ENCODE measurements around the gene BICDL2.
"Not testable (repeated sequence)": the region's sequence is repeated elsewhere in the genome, so short reads cannot be mapped to it uniquely, and the experiment has no call there.

Gene BICDL2

DNA sequence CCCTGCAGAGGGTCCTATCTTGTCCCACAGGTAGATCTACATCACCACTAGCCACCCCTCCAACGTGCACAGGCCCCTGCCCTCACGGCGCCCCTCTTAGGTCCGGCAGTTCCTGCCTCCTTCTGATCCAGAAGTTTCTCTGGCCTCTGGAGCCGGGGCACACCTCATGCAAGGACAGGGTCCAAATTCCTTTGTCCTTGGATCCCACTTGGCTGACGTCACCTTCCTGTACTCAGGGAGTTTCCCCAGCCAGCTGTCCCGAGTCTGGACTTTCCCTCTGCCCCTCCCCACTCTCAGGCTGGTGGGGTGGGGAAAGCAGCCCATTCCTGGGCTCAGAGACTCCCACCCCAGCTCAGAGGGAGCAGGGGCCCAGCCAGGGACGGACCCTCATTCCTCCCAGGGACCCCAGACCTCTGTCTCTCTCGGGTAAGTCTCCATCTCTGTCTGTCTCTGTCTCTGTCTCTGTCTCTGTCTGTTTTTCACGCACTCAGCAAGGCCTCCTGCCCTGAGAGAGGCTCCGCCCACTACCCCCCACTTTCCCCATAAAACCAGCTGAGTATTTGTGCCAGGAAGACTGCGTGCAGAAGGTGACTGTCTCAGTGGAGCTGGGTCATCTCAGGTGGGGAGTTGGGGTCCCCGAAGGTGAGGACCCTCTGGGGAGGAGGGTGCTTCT is 28.5 kb upstream of the BICDL2 start, which contains the start of gene IL32:
TSS of gene IL32 (plus strand) at position 572 of the 673 bp plus-strand sequence. CDS start 172 bp downstream, outside the sequence.
- peak; percentile 74 for DNase-seq

DNA sequence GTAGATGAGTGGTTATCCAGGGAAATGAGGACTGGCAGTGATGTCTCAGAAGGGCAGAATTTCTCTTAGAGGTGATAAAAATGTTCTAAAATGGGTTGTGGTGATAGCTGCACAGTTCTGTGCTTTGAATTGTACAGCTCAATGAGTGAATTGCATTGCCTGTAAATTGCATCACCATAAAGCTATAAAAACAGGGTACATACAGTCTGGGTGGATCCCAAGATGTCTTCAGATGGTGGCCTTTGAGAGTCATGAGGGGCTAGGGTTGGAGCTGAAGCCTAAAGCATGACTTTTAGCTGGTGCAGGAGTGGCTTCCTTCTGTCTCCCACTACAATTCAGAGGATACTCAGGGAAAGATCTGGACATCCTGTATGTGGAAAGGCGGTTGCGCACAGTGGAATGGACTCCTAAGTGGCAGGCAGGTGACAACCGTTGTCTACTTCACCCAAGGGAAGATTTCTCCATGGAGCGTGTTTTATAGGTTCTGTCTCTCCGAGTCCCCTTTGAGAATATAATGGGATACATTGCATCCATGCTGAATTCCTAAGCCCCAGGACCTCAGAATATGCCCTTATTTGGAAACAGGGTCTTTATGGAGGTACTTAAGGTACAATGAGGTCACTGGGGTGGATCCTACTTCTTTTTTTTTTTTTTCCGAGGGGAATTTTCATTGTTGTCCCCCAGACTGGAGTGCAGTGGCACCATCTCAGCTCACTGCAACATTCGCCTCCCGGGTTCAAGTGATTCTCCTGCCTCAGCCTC is 27.1 kb upstream of the BICDL2 start:
- DNase-seq, result no peak

DNA sequence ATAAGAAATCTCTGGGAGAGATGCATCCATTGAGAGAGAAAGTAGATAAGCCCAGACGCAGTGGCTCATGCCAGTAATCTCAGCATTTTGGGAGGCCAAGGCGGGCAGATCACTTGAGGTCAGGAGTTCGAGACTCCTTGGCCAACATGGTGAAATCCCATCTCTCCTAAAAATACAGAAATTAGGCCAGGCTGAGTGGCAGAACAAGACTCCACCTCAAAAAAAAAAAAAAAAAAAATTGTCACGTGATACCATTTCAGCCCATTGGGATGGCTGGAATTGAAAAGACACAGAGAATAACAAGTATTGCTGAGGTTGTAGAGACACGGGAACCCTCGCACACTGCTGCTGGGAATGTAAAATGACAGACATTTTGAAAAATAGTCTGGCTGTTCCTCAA is 25.8 kb upstream of the BICDL2 start:
- DNase-seq, result no peak

DNA sequence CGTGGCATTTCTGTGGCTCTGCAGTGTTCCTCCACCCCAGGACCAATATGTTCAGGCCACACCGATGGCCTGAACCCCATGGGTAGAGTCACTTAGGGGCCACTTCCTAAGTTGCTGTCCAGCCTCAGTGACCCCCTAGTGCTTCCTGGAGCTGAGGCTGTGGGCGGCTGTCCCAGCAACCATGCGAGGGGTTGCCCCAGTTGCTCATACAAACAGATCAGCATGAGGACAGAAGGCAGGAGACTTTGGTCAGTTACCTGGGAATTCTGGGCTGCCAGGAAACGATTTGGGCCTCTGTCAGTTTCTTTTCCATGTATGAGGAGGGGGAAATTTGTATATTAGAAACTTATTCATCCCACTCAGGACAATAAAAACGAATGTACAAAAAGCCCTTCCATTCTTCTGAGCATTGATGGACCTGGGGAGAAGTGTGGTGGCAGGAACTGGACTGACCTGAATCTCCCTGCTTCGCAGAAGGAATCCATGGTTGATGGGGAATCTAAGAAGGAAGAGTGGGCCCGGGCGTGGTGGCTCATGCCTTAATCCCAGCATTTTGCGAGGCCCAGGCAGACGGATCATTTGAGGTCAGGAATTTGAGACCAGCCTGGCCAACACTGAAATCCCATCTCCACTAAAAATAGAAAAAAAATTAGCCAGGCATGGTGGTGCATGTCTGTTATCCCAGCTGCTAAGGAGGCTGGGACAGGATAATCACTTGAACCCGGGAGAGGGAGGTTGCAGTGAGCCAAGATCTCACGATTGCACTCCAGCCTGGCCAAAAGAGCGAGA is 23.8 kb upstream of the BICDL2 start:
- no peak for DNase-seq

DNA sequence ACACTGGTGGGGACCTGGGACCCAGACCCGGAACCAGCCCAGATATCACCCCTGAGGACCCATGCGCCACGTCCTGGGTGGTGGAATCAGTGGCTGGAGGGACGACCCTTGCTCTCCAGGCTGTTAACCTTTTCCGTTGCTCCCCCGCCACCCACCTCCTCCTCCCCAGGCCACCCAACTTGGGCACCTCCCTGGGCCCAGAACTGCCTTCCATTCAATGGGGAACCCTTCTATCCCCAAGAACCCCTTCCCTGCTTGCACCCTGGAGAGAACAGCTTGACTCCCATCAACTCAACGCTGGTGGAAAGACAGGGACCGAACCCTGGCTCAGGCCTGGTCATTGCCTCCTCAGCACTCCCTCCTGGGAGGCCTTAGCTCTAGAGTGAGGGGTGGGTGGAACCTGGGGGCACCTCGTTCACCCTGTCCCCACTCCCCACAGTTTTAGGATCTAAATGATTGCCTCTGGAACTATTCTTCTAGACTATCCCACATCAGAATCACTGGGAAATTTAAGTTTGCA is 23.0 kb upstream of the BICDL2 start:
- DNase-seq, result no peak

DNA sequence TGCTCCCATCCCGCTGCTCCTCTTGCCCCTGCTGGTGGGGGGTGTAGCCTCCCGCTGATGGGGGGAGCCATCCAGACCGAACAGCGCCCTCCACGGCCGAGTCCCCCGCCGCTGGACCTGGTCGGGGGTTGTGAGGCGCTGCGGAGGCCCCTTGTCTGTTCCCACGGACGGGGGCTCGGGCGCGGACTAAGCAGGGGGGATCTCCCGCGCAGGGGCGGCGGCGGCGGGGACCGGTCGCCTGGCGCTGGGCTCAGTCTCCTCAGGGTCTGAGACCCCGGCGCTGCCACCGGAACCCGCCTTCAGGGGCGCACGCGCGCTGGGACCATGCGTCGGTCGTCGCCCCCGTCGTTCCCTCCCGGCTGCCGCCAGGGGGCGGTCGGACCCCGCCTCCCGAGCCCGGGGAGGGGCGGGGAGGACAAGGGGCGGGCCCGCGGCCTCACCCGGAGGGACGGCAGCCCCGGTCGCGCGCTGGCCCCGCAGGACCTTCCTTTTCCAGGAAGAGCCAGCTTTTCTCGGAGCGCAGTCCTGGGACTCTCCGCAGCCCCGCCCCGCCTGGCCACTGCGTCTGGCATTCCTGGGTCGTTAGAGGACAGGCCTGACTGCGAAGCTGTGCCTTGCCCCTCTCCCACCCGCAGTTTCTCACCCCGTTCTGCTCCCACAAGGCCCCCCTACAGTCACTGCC is 22.4 kb upstream of the BICDL2 start:
- DNase-seq, result peak; percentile 71

DNA sequence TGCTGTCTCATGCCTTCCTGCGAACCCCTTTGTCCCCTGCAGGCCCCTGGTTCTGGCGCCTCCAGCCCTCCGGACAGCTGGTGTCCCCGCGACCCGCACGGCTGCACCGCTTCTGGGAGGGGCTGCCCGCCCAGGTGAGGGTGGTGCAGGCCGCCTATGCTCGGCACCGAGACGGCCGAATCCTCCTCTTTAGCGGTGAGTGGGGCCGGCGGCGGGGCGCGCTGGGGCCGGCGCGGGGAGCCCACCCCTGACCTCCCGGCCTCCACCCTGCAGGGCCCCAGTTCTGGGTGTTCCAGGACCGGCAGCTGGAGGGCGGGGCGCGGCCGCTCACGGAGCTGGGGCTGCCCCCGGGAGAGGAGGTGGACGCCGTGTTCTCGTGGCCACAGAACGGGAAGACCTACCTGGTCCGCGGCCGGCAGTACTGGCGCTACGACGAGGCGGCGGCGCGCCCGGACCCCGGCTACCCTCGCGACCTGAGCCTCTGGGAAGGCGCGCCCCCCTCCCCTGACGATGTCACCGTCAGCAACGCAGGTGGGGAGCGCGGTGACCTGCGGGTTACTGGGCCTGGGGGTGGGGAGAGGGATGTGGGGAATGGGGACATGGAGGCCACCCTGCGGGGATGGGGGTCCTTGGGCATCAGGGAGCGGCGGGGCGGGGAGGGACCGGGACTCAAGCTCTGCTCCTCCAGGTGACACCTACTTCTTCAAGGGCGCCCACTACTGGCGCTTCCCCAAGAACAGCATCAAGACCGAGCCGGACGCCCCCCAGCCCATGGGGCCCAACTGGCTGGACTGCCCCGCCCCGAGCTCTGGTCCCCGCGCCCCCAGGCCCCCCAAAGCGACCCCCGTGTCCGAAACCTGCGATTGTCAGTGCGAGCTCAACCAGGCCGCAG is 21.6 kb upstream of the BICDL2 start:
- DNase-seq, result no peak

DNA sequence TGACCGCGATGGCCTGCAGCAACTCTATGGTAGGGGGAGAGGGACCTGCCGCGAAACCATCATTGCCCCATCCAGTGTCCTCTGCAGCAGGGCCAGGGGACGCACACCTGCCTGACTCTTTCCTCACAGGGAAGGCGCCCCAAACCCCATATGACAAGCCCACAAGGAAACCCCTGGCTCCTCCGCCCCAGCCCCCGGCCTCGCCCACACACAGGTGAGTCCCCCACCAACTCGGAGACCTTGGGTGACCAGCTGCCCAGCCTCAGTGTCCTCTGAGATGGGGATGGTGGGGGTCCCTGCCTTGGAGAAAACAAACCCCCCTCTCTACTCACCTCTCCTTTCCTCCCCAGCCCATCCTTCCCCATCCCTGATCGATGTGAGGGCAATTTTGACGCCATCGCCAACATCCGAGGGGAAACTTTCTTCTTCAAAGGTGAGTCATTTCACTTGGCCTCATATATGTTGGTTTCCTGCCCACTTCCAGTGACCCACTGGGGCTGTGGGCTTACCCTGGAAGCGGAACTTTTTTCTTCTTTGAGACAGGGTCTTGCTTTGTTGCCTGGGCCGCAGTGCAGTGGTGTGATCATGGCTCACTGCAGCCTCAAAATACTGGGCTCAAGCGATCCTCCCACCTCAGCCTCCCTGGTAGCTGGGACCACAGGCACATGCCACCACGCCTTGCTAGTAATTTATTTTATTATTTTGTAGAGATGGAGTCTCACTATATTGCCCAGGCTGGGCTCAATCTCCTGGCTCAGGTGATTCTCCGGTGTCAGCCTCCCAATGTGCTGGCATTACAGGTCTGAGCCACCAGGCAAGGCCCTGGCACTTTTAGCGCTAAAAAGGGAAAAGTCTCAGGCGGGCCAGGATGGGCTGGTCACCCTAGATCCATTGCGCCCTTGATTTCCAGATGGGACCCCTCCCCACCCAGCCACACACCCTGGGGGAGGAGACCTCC is 20.7 kb upstream of the BICDL2 start:
- no peak for DNase-seq

DNA sequence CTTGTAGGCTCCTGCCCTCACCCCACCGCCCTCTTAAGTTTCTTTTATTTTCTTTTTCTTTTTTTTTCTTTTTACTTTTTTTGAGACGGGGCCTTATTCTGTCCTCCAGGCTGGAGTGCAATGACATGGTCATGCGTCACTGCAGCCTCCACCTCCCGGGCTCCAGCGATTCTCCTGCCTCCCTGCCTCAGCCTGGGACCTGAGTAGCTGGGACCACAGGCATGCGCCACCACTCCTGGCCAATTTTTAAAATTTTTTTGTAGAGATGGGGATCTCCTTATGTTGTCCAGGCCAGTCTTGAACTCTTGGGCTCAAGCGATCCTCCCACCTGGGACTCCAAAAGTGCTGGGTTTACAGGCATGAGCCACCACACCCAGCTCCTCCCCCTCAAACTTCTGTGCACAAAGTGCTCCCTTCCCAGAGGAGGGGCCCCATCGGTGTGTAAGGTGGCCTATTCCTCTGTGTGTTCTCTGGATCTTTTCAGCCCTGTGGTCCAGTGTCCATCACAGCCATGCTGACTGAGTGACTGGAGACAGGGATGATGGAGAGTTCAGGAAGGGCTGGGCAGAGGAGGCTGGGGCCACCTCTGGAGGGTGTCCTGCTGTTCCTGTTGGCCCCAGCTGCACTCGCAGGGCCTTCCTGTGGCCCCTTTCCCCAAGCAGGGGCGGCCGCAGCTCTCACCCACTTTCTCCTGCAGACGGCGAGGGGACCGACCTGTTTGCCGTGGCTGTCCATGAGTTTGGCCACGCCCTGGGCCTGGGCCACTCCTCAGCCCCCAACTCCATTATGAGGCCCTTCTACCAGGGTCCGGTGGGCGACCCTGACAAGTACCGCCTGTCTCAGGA is 19.8 kb upstream of the BICDL2 start:
- no peak for DNase-seq

DNA sequence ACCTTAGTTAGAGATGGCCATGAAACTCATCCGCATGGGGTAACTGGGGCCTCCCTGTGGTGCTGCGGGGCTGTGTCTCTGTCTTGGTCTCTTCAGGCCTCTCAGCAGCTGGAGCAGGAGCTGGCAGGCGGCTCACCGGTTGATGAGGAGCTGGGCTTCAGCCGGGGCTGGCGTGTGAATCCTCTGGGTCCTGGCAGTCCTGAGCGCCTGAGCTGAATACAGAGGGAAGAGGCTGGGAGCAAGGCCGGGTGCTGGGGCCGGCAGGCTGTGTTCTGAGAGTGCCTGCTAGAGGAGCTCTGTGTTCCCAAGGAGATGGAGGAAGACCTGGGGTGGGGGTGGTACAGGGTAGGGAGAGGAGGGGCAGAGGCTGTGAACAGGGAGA is 19.0 kb upstream of the BICDL2 start:
- DNase-seq, result not testable (repeated sequence)

DNA sequence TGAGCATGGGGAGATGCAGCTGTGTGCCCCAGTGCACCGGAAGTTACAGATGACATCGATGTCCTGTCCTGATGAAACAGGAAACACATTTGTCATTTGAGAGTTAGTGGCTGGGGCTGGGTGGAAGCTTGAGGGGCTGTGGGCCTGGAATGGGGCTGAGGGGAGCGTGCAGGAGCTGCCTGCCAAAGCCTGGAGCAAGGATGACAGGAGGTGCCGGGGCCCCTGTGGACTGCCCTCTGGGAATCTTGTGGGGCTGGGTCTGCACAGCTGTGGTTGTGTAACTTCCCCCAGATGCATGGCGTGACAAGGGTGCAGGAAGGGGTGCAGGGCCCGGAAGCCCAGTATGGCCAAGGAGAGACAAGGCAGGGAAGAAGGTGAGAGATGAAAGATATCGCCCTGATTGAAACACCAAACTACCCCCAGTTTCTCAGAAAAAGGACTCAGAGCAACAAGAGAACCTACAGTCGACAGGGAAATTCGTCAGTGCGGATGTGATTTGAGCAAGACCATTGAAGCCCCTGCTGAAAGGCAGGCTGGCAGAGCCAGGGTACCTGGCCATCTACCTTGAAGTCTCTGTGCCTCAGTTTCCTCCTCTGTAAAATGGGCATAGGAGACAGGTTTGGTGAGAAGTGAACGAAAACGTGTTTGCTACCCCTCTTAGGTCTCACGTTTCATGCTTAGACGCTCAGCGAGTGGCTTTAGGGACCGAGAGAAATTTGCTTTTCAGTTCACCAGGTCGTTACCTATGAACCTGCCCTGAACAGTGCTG is 18.4 kb upstream of the BICDL2 start:
- no peak for DNase-seq

DNA sequence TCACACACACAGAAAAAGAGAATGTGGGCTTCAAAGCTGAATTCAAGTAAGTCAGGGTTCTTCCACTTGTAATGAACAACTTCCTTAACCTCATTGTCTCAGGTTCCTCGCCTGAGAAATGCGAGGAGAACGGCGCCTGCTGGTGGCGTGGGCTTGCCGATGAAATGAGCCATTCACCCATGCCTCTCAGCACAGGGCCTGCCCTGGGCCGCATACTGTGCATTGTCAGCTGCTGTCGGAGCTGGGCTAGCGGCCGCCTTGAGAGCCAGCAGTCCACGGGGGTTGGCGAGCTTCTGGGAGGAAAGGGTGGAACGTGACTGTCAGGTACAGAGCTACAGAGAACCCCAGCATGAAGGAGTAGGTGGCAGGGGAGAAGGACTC is 16.6 kb upstream of the BICDL2 start:
- DNase-seq, result not testable (repeated sequence)

DNA sequence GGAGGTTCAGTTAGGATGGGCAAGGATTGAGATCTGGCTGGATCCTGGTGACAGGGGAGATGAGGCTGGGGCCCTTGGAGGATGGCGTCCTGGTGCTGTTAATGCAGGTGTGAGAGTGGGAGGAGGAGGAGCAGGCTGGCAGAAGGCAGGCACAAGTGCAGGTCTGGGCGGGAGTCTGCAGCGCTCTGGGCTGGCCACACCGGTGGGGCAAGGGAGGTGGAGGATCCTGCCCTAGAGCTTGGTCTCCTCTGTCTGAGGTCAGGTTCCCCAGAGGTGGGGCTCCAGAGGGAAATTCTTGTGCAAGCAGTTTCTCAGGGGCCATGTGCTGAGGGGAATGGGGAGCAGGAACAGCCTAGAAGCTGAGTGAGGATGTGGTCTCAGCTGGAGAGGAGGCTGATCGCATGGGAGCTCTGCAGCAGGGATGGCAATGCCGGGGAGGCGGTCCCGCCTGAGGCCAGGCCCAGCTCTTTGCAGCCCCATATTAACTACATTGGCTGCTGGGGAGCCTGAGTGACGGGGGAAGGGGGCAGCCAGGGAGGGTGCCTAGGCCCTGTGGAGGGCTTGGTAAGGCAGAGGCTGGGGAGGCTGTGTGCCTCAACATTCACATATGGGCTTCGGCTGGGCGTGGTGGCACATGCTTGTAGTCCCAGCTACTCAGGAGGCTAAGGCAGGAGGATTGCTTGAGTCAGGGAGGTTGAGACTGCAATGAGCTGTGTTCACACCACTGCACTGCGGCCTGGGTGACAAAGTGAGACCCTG is 16.0 kb upstream of the BICDL2 start:
- not testable (repeated sequence) for DNase-seq

DNA sequence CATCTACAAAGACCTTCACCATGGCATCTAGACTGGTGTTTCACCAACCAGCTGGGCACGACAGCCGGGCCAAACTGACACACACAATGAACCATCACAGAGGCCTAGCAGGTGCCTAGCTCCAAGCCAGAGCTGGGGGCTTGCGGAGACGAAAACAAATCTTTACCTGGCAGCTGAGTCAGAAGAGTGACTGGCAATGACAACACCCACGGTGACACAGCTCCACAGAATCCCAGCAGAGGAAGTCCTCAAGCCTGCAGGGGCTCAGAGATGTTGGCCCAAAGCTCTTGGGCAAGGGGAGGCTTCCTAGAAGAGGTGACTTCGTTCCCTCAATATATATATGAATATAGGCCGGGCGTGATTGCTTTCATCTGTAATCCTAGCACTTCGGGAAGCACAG is 14.8 kb upstream of the BICDL2 start:
- no peak for DNase-seq

DNA sequence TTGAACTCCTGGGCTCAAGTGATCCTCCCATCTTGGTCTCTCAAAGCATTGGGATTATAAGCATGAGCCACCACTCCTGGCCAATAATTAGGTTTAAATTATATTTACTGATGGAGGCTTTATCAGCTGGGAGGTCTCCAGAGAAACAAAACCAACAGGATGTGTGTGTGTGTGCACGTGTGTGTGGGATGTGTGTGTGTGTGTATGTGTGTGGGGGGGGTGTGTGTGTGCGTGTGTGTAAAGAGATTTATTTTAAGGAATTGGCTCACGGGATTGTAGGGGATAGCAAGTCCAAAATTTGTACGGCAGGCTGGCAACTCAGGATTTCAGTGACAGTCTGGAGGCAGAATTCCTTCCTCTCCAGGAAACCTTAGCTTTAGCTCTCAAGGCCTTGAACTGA is 14.3 kb upstream of the BICDL2 start:
- DNase-seq, result no peak

DNA sequence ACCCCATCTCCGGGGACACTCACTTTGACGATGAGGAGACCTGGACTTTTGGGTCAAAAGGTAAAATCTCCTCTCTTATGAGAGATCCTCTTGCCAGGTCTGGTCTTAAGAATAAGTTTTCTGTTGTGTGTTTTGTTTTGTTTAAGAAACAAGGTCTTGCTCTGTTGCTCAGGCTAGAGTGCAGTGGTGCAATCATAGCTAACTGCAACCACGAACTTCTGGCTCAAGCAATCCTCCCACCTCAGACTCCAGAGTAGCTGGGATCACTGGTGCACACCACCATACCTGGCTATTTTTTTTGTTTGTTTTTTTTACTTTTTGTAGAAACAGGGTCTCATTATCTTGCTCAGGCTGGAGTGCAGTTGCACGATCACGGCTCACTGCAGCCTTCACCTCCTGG is 13.7 kb upstream of the BICDL2 start:
- DNase-seq, result no peak

DNA sequence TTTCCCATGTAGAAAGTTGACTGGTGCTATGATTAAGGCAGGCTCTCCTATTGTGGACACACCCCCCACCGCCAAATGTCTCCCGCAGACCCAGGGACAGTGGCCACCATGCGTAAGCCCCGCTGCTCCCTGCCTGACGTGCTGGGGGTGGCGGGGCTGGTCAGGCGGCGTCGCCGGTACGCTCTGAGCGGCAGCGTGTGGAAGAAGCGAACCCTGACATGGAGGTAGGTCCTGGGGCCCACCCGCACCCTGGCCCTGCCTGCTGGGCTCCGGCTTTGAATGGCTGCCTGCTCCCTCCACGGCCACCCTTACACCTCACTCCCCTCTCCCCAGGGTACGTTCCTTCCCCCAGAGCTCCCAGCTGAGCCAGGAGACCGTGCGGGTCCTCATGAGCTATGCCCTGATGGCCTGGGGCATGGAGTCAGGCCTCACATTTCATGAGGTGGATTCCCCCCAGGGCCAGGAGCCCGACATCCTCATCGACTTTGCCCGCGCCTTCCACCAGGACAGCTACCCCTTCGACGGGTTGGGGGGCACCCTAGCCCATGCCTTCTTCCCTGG is 13.3 kb upstream of the BICDL2 start:
- no peak for DNase-seq

DNA sequence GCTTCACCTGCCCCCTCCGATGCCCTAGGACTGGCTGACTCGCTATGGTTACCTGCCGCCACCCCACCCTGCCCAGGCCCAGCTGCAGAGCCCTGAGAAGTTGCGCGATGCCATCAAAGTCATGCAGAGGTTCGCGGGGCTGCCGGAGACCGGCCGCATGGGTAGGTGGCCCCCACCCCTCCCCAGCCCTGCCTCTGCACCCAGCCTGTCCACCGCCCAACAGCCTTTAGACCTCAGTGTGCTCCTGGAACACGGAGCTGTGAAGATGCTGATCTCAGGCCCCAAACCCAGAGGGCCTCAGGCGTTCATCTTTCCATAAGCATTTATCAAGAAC is 10.6 kb upstream of the BICDL2 start:
- no peak for DNase-seq

All from NCI-H226 (cell line).